GM12892 (cell line): ENCODE data around the gene CECR2.

Source experiments
- POLR2A ChIP-seq: IDR thresholded peaks from 2 replicates; pipeline ENCODE4 v1.6.1; 2011; ENCODE audit warnings: low read depth, low read length, control low read depth
- POLR2AphosphoS5 ChIP-seq: IDR thresholded peaks from 2 replicates; pipeline ENCODE4 v1.6.1; 2011; ENCODE audit warnings: low read depth, low read length, control low read depth
- TAF1 ChIP-seq: IDR thresholded peaks from 2 replicates; pipeline ENCODE4 v1.6.1; 2011; ENCODE audit warnings: low read depth, mild to moderate bottlenecking, control low read depth, low read length, borderline replicate concordance

DNA sequence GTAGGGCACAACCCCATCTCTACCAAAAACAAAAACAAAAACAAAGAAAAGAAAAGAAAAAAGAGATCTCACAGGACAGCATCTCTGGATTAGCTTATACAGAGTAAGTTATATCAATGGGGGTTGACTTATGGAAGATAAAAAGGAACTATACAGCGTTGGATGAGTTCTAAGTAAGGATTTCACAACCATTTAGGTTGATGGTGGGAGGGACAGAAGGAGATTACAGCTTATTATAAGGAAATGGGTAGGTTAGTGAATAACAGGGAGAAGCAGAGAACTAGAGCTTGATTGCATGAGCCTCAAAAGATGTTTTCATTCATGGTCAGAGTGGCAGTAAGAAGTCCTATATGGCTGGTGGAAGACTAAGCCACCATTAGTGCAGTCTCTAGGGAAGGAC, 60.3 kb downstream of the CECR2 start:
- TF ChIP-seq POLR2AphosphoS5 (no peak), POLR2A (no peak), TAF1 (no peak)
